Measurements from ENCODE around the gene UBE2F. TPM values are rescaled to one million over a fixed set of nuclear protein-coding genes. Genes with fewer than 3 reads are reported as not detected.

The UBE2F gene
- total RNA-seq, 2 donors from 2014 or later = 58.3 to 59.2 TPM

DNA sequence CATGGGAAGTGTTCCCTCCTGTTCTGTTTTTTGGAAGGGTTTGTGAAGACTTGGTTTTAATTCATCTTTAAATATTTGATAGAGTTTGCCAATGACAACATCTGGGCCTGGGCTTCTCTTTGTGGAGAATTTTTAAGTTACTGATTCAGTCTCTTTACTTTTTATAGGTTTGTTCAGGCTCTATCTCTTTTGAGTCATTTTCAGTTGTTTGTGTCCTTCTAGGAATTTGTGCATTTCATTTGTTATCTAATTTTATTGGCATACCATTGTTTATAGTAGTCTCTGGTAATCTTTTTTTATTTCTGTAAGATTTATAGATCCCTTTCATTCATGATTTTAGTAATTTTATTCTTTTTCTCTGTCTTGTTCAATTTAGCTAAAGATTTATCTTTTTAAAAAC, 108.6 kb downstream of the UBE2F start:
- no peak overlapping the region for H3K9ac ChIP-seq (ENCODE audit: extremely low read depth, low read length, poor library complexity, severe bottlenecking)
- Mint-ChIP-seq H3K27ac (no peak overlapping the region), H3K36me3 (ENCODE audit: low read depth) (peaks cover 70% of the 10 kb centered on the region), H3K4me3 (no peak overlapping the region), H3K9me3 (peaks cover 5% of the 10 kb centered on the region), H3K4me1 (peaks cover 2% of the 10 kb centered on the region), H3K27me3 (ENCODE audit: insufficient read depth) (no peaks in the 10 kb centered on the region)
- TF ChIP-seq CTCF (conservative IDR thresholded peaks at IDR 0.05) = no peak
- H3K9me3 ChIP-seq (ENCODE audit: control insufficient read depth, low read length) = no peaks in the 10 kb centered on the region
- DNase-seq = no peak
- no peaks in the 10 kb centered on the region for H3K4me1 ChIP-seq (ENCODE audit: control insufficient read depth, insufficient read depth, low read length)
- H3K27ac ChIP-seq (ENCODE audit: low read depth, low read length) = no peak overlapping the region
- H3K27me3 ChIP-seq (ENCODE audit: control insufficient read depth, insufficient read depth, low read length, poor library complexity, severe bottlenecking) = no peaks in the 10 kb centered on the region
- peaks cover 21% of the 10 kb centered on the region for H3K36me3 ChIP-seq (ENCODE audit: control insufficient read depth, insufficient read depth, low read length)
- no peak overlapping the region for H3K4me3 ChIP-seq (ENCODE audit: low read length)

- DNase-seq = no peak
- Mint-ChIP-seq H3K27me3 (ENCODE audit: insufficient read depth) (no peaks in the 10 kb centered on the region), H3K4me3 (no peak overlapping the region), H3K36me3 (ENCODE audit: low read depth) (peaks cover 76% of the 10 kb centered on the region), H3K27ac (no peak overlapping the region), H3K4me1 (no peaks in the 10 kb centered on the region), H3K9me3 (peaks cover 5% of the 10 kb centered on the region)
- no peak overlapping the region for H3K27ac ChIP-seq (ENCODE audit: low read depth, low read length)
- peaks cover 23% of the 10 kb centered on the region for H3K36me3 ChIP-seq (ENCODE audit: control insufficient read depth, insufficient read depth, low read length)
- TF ChIP-seq CTCF (conservative IDR thresholded peaks at IDR 0.05) = no peak
- H3K9me3 ChIP-seq (ENCODE audit: control insufficient read depth, low read length) = no peaks in the 10 kb centered on the region
- H3K4me3 ChIP-seq (ENCODE audit: low read length) = no peak overlapping the region
- no peak overlapping the region for H3K9ac ChIP-seq (ENCODE audit: extremely low read depth, low read length, poor library complexity, severe bottlenecking)
- no peaks in the 10 kb centered on the region for H3K4me1 ChIP-seq (ENCODE audit: control insufficient read depth, insufficient read depth, low read length)
- H3K27me3 ChIP-seq (ENCODE audit: control insufficient read depth, insufficient read depth, low read length, poor library complexity, severe bottlenecking) = no peaks in the 10 kb centered on the region
- WGBS, 2 experiments (ENCODE audit: insufficient coverage in 1 of 2, insufficient read length in 1 of 2) = 97 to 100% methylated on average over 1 of the region's 1 CpG
Observed at GRCh38 chr2:238077292-238077691, 110.5 kb downstream of the UBE2F start.

GRCh38 chr2:238079874-238080327, 113.1 kb downstream of the UBE2F start:
- WGBS, 2 experiments (ENCODE audit: insufficient coverage in 1 of 2, insufficient read length in 1 of 2) = 94 to 100% methylated on average over 2 of the region's 2 CpGs

More at GRCh38 chr2:238079874-238080327, 113.1 kb downstream of the UBE2F start:
- TF ChIP-seq CTCF (conservative IDR thresholded peaks at IDR 0.05) = no peak
- Mint-ChIP-seq H3K4me1 (no peaks in the 10 kb centered on the region), H3K27ac (no peak overlapping the region), H3K4me3 (no peak overlapping the region), H3K9me3 (peaks cover 5% of the 10 kb centered on the region), H3K27me3 (ENCODE audit: insufficient read depth) (no peaks in the 10 kb centered on the region), H3K36me3 (ENCODE audit: low read depth) (peaks cover 78% of the 10 kb centered on the region)
- no peaks in the 10 kb centered on the region for H3K4me1 ChIP-seq (ENCODE audit: control insufficient read depth, insufficient read depth, low read length)
- peaks cover 31% of the 10 kb centered on the region for H3K36me3 ChIP-seq (ENCODE audit: control insufficient read depth, insufficient read depth, low read length)
- no peaks in the 10 kb centered on the region for H3K9me3 ChIP-seq (ENCODE audit: control insufficient read depth, low read length)
- no peak overlapping the region for H3K9ac ChIP-seq (ENCODE audit: extremely low read depth, low read length, poor library complexity, severe bottlenecking)
- H3K4me3 ChIP-seq (ENCODE audit: low read length) = no peak overlapping the region
- no peak overlapping the region for H3K27ac ChIP-seq (ENCODE audit: low read depth, low read length)
- no peaks in the 10 kb centered on the region for H3K27me3 ChIP-seq (ENCODE audit: control insufficient read depth, insufficient read depth, low read length, poor library complexity, severe bottlenecking)
- no peak for DNase-seq
